22Rv1 (cell line): ENCODE measurements around the gene PRTN3.

ENCODE experiments used
- CTCF ChIP-seq: fragments of 450-650 bp; IDR thresholded peaks from 2 replicates; pipeline ENCODE4 v1.5.1; 2017; ENCODE audit warnings: mild to moderate bottlenecking
- ZFX ChIP-seq: fragments of 450-650 bp; IDR thresholded peaks from 2 replicates; pipeline ENCODE4 v1.6.1; 2017; ENCODE audit warnings: antibody characterized with exemption, borderline replicate concordance

GRCh38 chr19:867301-867793, 26.5 kb downstream of the PRTN3 start:
- no peak for TF ChIP-seq CTCF
- TF ChIP-seq ZFX, result no peak
